ENCODE data around the gene CYTH2.

DNA sequence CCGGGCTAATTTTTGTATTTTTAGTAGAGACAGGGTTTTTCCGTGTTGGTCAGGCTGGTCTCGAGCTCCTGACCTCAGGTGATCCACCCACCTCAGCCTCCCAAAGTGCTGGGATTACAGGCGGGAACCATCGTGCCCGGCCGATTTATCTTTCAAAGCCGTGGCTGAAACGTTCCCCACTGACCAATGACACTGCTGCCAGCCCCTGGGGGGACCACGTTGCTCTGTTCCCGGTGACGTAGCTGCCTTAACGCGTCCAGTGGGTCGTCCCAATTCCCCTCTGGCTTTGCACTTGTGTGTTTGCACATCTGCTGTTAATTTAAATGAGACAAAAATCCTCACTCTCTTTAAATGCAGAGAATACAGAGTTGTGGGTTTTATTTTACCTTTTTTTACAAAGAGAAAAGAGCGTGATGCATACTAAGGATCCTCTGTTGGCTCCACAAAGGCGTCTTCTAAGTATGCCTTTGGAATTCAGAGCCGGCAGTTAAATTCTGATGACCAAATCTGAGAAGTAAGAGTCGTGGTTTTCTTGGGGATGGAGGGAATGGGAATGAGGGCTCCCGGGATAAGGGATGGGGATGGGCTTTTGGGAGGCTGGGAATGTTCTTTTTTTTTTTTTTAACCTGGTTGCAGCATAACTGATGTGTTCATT, 61.0 kb downstream of the CYTH2 start:
- TF ChIP-seq, protein P1, sequence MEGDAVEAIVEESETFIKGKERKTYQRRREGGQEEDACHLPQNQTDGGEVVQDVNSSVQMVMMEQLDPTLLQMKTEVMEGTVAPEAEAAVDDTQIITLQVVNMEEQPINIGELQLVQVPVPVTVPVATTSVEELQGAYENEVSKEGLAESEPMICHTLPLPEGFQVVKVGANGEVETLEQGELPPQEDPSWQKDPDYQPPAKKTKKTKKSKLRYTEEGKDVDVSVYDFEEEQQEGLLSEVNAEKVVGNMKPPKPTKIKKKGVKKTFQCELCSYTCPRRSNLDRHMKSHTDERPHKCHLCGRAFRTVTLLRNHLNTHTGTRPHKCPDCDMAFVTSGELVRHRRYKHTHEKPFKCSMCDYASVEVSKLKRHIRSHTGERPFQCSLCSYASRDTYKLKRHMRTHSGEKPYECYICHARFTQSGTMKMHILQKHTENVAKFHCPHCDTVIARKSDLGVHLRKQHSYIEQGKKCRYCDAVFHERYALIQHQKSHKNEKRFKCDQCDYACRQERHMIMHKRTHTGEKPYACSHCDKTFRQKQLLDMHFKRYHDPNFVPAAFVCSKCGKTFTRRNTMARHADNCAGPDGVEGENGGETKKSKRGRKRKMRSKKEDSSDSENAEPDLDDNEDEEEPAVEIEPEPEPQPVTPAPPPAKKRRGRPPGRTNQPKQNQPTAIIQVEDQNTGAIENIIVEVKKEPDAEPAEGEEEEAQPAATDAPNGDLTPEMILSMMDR (IDR thresholded peaks at IDR 0.05; ENCODE audit: low read depth, low read length, poor library complexity, severe bottlenecking), result no peak
- TF ChIP-seq EZH2phosphoT487 (IDR thresholded peaks at IDR 0.05; ENCODE audit: borderline replicate concordance, low read length), result no peak

Data from DOHH2 (cell line).